Measurements from ENCODE around the gene PTK7. TPM values are rescaled to one million over a fixed set of nuclear protein-coding genes. Genes with fewer than 3 reads are reported as not detected.

Gene PTK7
- total RNA-seq, 1 experiment from 2014 or later = 105 TPM

DNA sequence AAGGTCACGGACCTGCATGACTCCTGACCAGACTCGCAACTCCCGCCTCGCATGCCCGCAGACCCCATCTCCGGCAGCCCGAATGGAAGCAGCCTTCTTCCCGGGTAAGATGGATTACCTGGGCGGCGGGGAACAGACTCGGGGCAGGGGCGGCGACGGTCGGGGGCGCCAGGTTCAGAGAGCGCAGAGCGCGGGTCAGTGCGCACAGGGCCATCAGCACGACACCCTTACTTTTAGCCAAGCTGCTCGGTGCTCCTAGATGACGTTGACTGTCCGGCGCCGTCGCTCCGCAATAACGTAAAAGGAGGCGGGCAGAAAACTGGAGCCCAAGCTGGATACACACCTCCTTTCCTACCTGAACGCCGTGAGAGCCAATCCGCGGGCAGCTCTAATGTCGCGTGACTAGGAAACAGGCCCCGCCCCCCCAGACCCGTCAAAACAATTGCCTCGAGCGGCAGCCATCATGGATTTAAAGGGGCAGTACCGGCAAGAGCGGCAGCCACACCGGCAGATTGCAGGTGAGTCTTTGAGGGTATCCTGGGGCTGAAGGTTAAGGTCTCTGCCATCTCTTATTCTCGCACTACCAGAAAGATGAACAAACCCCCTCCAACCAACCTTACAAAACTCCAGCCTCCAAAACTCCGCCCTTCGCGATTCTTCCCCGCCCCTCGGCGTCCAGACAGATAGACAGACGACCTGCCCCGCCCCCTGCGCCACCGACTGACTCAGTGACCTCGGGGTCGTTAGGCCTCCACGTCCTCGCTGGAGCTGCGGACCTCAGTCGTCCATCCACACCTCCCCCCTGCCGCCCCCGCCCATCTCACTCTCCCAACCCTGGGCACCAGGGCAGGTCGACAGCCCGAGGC is 16.7 kb upstream of the PTK7 start, which contains the start of the genes KLC4 and MRPL2 (continued):
- TF ChIP-seq SIN3A (IDR thresholded peaks at IDR 0.05; ENCODE audit: low read depth) (no peak), POLR2AphosphoS5 (IDR thresholded peaks at IDR 0.05; ENCODE audit: low read depth, low read length) (peak; percentile 95), SP1 (IDR thresholded peaks at IDR 0.05; ENCODE audit: low read depth) (no peak), POLR2A (IDR thresholded peaks at IDR 0.05; ENCODE audit: borderline replicate concordance, extremely low read depth, insufficient read depth, insufficient read length) (no peak), SRF (IDR thresholded peaks at IDR 0.05; ENCODE audit: low read depth) (no peak), EZH2 (IDR thresholded peaks at IDR 0.05) (no peak)

DNA sequence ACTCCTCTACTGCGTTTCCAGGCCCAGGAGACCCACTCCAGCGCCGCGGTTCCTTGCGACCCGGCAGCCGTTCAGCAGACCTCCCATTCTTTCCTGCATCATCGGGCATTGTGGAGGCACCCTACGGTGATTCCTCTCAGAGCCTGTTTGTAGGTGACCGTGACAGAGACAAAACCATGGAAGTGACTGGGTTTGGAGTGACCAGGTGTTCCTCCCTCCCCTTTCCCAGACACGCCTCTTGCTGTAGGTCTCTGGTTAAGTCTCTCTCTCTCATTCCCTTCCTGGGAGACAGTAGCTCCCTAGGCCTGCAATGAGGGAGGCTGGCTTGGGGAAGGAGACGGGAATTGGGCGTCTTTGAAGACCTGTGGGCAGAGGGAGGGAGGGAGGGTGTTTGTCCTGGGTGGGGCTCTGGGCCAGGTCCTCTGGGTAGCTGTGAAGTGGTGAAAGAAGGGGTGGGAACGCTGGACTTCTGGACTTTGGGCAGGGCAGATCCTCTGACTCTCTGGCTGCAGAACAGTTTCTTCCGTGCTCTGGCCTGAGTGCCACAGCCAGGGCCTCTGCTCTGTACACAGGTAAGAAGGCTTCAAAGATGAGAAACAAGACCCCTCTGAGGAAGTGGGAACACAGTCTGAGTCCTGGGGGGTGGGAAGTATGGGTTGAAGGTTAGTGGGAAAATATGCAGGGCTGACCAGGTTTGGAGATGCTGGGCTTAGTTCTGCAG is 15.9 kb upstream of the PTK7 start:
- Histone ChIP-seq H2AFZ (ENCODE audit: low read depth, low read length, poor library complexity, severe bottlenecking) (peak overlapping the region; percentile 67), H3K36me3 (ENCODE audit: control insufficient read depth in 1 of 2, insufficient read depth in 2 of 2, low read length in 2 of 2) (peaks cover 0 to 18% of the 10 kb centered on the region in 2 experiments; a peak in 1 of 4 replicates), H3K27ac (ENCODE audit: low read depth, low read length) (peak overlapping the region; percentile 59; the same call in 1 of the 2 replicates), H3K4me3 (replicated peaks in 1 of 2; ENCODE audit: low read depth in 1 of 2, low read length in 2 of 2) (peak overlapping the region; percentile 89), H3K79me2 (ENCODE audit: insufficient read depth, low read length) (peaks cover 24% of the 10 kb centered on the region), H3K9me3 (ENCODE audit: control insufficient read depth in 1 of 2, insufficient read depth in 1 of 2, low read depth in 1 of 2, low read length in 2 of 2) (no peaks in the 10 kb centered on the region), H3K27me3 (ENCODE audit: insufficient read depth, low read length) (no peaks in the 10 kb centered on the region), H3K4me1 (ENCODE audit: control insufficient read depth in 1 of 2, insufficient read depth in 2 of 2, low read length in 2 of 2) (peaks cover 8 to 20% of the 10 kb centered on the region in 2 experiments; a peak in 3 of 4 replicates), H4K20me1 (ENCODE audit: insufficient read depth) (no peaks in the 10 kb centered on the region), H3K9me2 (ENCODE audit: insufficient read depth) (no peaks in the 10 kb centered on the region), H3K4me2 (ENCODE audit: low read length) (peak overlapping the region; percentile 81), H3K9ac (ENCODE audit: low read length) (peak overlapping the region; percentile 65)
- DNase-seq (ENCODE audit: low read depth, low spot score) = no peak
- ChIA-PET CTCF (interaction anchor here (1.0 kb wide), 1 partner anchor 83 kb away, joined by 5 read pairs; no protein-coding TSS in a partner anchor), POLR2A (interaction anchor here (1.4 to 1.5 kb wide), 2 partner anchors 46 to 76 kb away, joined by 7 to 9 read pairs; partner anchors contain the start of genes KLHDC3, MEA1 and PPP2R5D), RAD21 (ENCODE audit: low non-redundant PET in 1 of 2, low total read pairs in 2 of 2, uncharacterized antibody in 2 of 2, unreplicated experiment in 2 of 2) (no interaction called here)
- intact Hi-C loops (cut with micrococcal nuclease) = no loop called here
- ATAC-seq = peak; percentile 28
- BruUV-seq (replicated peaks) = no TSS peak
- TF ChIP-seq POLR2AphosphoS5 (IDR thresholded peaks at IDR 0.05; ENCODE audit: low read depth, low read length) (no peak), FOSL1 (IDR thresholded peaks at IDR 0.05; ENCODE audit: low read depth) (no peak), SP1 (IDR thresholded peaks at IDR 0.05; ENCODE audit: low read depth) (no peak)
